Fibroblast of lung (primary cell): ENCODE results near the gene SRD5A1. TPM values are rescaled to one million over a fixed set of nuclear protein-coding genes. Genes with fewer than 3 reads are reported as not detected.

Experiments used
- DNase-seq, 2 donors: peaks; one replicate each; pipeline versions ENCODE4 v3.0.0 to v3.0.0-alpha.2; 2010; ENCODE audit warnings: low read depth in 2 of 2
- H2AFZ ChIP-seq: 2 replicates; pipeline ENCODE4 v1.5.1; 2012; ENCODE audit warnings: low read length, control low read depth, inconsistent platforms
- H3K27ac ChIP-seq: 2 replicates; pipeline ENCODE4 v1.5.1; 2011; ENCODE audit warnings: low read length, control low read depth; ENCODE audit not compliant: insufficient read depth
- H3K27me3 ChIP-seq: 2 replicates; pipeline ENCODE4 v1.5.1; 2011; ENCODE audit warnings: mild to moderate bottlenecking, low read length; ENCODE audit not compliant: control insufficient read depth, insufficient read depth
- H3K36me3 ChIP-seq: 2 replicates; pipeline ENCODE4 v1.5.1; 2011; ENCODE audit warnings: low read length; ENCODE audit not compliant: control insufficient read depth, insufficient read depth
- H3K4me1 ChIP-seq: 2 replicates; pipeline ENCODE4 v1.5.1; 2011; ENCODE audit warnings: low read length; ENCODE audit not compliant: control insufficient read depth, insufficient read depth; ENCODE audit errors: extremely low read depth
- H3K4me2 ChIP-seq: 2 replicates; pipeline ENCODE4 v1.5.1; 2011; ENCODE audit warnings: low read length, control low read depth; ENCODE audit not compliant: insufficient read depth; ENCODE audit errors: extremely low read depth
- H3K4me3 ChIP-seq, 4 experiments: fragments of 200-600 bp in 1 of 4; sonication (generic) in 1 of 4; replicated peaks in 1 of 4; 2 replicates each; pipeline ENCODE4 v1.5.1; 2011 to 2016; ENCODE audit warnings: low read length in 4 of 4, low read depth in 3 of 4, mild to moderate bottlenecking in 3 of 4, control low read depth in 2 of 4, inconsistent platforms in 1 of 4, mixed read lengths in 1 of 4; ENCODE audit not compliant: insufficient read depth in 1 of 4; ENCODE audit errors: control extremely low read depth in 1 of 4
- H3K79me2 ChIP-seq: 2 replicates; pipeline ENCODE4 v1.5.1; 2012; ENCODE audit warnings: mild to moderate bottlenecking, low read length, inconsistent platforms; ENCODE audit not compliant: control insufficient read depth, insufficient read depth
- H3K9ac ChIP-seq: 2 replicates; pipeline ENCODE4 v1.5.1; 2011; ENCODE audit warnings: mild to moderate bottlenecking, low read length, control low read depth; ENCODE audit not compliant: insufficient read depth
- H3K9me3 ChIP-seq: 2 replicates; pipeline ENCODE4 v1.5.1; 2012; ENCODE audit warnings: low read depth, low read length; ENCODE audit not compliant: control insufficient read depth, insufficient read depth
- H4K20me1 ChIP-seq: 2 replicates; pipeline ENCODE4 v1.5.1; 2011; ENCODE audit warnings: low read length; ENCODE audit not compliant: control insufficient read depth, insufficient read depth; ENCODE audit errors: extremely low read depth
- EZH2 ChIP-seq: IDR thresholded peaks from 2 replicates; pipeline ENCODE4 v1.5.1; 2012; ENCODE audit warnings: low read length, control low read depth, mild to moderate bottlenecking; ENCODE audit errors: missing control alignments
- polyA plus RNA-seq, 2 donors: library from polyadenylated mRNA; depleted of rRNA in 1 of 2; stranded (reverse) in 1 of 2; unstranded in 1 of 2; fragments of >200 nt; gene quantifications; 2 replicates each; pipeline ENCODE4 v1.2.1, GENCODE V29; 2011 to 2012; ENCODE audit warnings: missing spikeins in 1 of 2
- total RNA-seq: library from RNA; depleted of rRNA; stranded (reverse); fragments of >200 nt; gene quantifications from 2 replicates; pipeline ENCODE4 v1.2.1, GENCODE V29; 2014
- TF ChIP-seq, protein P1 (sequence below), 2 donors: IDR thresholded peaks in 1 of 2; conservative IDR thresholded peaks in 1 of 2; 1 replicate in 1 of 2; 2 replicates in 1 of 2; pipeline ENCODE4 v1.5.1; 2011 to 2012; ENCODE audit warnings: low read length in 2 of 2, control low read depth in 1 of 2, inconsistent platforms in 1 of 2, low read depth in 1 of 2, mild to moderate bottlenecking in 1 of 2

The SRD5A1 gene
- total and polyA plus RNA-seq, 2 donors (not counting 1 experiment from before 2014, with no cell fraction given), result 12.1 to 20.6 TPM

DNA sequence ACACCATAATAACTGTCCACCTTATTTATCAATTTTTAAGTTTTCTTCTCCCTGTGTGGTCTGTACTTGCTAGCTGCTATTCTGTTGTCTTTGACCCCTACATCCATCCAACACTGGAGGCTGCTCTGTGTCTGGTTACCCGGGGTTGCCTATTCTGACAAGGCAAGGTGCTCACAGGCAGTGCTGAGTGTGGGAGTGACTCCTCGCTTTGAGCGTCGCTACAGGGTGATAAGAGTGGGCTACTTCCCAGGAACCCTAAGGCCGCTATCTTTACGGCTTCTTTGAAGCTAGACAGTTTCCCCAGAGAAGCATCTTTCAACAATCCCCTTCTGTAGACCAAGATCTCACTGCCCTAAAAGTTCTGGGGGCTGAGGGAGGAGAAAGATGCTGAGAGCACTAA is 35.7 kb upstream of the SRD5A1 start:
- TF ChIP-seq, protein P1, sequence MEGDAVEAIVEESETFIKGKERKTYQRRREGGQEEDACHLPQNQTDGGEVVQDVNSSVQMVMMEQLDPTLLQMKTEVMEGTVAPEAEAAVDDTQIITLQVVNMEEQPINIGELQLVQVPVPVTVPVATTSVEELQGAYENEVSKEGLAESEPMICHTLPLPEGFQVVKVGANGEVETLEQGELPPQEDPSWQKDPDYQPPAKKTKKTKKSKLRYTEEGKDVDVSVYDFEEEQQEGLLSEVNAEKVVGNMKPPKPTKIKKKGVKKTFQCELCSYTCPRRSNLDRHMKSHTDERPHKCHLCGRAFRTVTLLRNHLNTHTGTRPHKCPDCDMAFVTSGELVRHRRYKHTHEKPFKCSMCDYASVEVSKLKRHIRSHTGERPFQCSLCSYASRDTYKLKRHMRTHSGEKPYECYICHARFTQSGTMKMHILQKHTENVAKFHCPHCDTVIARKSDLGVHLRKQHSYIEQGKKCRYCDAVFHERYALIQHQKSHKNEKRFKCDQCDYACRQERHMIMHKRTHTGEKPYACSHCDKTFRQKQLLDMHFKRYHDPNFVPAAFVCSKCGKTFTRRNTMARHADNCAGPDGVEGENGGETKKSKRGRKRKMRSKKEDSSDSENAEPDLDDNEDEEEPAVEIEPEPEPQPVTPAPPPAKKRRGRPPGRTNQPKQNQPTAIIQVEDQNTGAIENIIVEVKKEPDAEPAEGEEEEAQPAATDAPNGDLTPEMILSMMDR (conservative IDR thresholded peaks at IDR 0.05 in 1 of 2, IDR thresholded peaks at IDR 0.05 in 1 of 2; ENCODE audit: low read depth in 1 of 2, low read length in 2 of 2), result no peak
- no peak for TF ChIP-seq EZH2
- H3K9me3 ChIP-seq, result no peaks in the 10 kb centered on the region
- no peak overlapping the region for H3K9ac ChIP-seq
- H3K4me2 ChIP-seq, result no peak overlapping the region
- no peak overlapping the region for H3K4me3 ChIP-seq
- no peaks in the 10 kb centered on the region for H3K27me3 ChIP-seq
- H2AFZ ChIP-seq, result no peak overlapping the region
- no peaks in the 10 kb centered on the region for H4K20me1 ChIP-seq
- H3K27ac ChIP-seq, result no peak overlapping the region
- no peak for DNase-seq
- peaks cover 13% of the 10 kb centered on the region for H3K36me3 ChIP-seq
- no peaks in the 10 kb centered on the region for H3K79me2 ChIP-seq
- H3K4me1 ChIP-seq, result no peaks in the 10 kb centered on the region

DNA sequence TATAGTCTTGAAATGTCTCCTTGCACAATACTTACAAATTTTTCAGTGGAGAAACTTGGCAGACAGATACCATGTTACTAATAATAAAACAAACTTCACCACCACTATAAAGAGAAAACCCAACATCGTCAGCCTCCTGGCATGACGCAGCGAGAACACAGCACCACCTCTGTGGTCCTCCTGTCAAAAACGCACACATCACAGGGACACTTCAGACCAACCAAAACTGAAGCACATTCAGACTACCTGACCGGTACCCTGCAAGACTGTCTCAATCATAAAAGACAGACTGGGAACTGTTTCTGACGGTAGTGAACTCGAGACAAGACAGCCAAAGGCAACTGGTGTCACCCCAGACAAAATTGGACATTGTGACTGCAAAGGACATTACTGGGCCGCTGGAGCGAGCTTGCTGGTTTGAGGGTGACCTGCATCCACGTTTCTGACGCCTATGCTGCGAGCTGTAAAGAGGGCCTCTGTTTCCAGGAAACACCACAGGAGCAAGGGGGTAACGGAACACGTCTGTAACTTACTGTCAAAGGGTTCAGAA is 34.8 kb upstream of the SRD5A1 start:
- no peaks in the 10 kb centered on the region for H4K20me1 ChIP-seq
- H3K27ac ChIP-seq, result no peak overlapping the region
- no peaks in the 10 kb centered on the region for H3K27me3 ChIP-seq
- peaks cover 13% of the 10 kb centered on the region for H3K36me3 ChIP-seq
- no peaks in the 10 kb centered on the region for H3K4me1 ChIP-seq
- no peaks in the 10 kb centered on the region for H3K79me2 ChIP-seq
- H3K4me3 ChIP-seq, result no peak overlapping the region
- no peaks in the 10 kb centered on the region for H3K9me3 ChIP-seq
- TF ChIP-seq, protein P1 (conservative IDR thresholded peaks at IDR 0.05 in 1 of 2, IDR thresholded peaks at IDR 0.05 in 1 of 2; ENCODE audit: low read depth in 1 of 2, low read length in 2 of 2), result no peak
- TF ChIP-seq EZH2, result no peak
- H2AFZ ChIP-seq, result no peak overlapping the region
- H3K4me2 ChIP-seq, result no peak overlapping the region
- H3K9ac ChIP-seq, result no peak overlapping the region
- peak; percentile 25 to 50 for DNase-seq

DNA sequence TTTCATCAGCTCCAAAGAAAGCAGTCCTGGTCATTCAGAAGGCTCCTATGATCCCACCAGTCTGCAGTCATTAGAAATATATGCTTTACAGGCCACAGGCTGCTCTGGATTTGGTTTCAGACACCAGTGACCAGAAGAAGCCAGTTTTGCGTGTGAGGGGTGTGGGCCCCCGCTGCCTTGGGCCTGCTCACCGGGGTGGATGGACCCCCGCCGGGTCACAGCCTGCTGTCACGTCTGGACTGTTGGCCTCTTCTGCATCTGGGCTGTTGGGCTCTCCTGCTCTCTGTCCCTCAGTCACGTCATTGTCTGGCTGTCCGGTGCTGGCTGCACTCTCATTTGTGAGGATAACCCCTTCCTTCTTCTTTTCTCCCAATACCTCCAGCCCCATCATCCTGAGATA is 33.5 kb upstream of the SRD5A1 start:
- no peaks in the 10 kb centered on the region for H3K4me1 ChIP-seq
- H3K79me2 ChIP-seq, result no peaks in the 10 kb centered on the region
- H3K27ac ChIP-seq, result no peak overlapping the region
- H3K4me3 ChIP-seq, result no peak overlapping the region
- TF ChIP-seq, protein P1 (conservative IDR thresholded peaks at IDR 0.05 in 1 of 2, IDR thresholded peaks at IDR 0.05 in 1 of 2; ENCODE audit: low read depth in 1 of 2, low read length in 2 of 2), result no peak
- no peak for TF ChIP-seq EZH2
- no peaks in the 10 kb centered on the region for H3K27me3 ChIP-seq
- no peaks in the 10 kb centered on the region for H3K9me3 ChIP-seq
- DNase-seq, result no peak
- H3K4me2 ChIP-seq, result no peak overlapping the region
- H4K20me1 ChIP-seq, result no peaks in the 10 kb centered on the region
- no peak overlapping the region for H2AFZ ChIP-seq
- H3K36me3 ChIP-seq, result peaks cover 19% of the 10 kb centered on the region
- no peak overlapping the region for H3K9ac ChIP-seq
